Measurements from ENCODE around the gene ZSCAN1.

Gene ZSCAN1

DNA sequence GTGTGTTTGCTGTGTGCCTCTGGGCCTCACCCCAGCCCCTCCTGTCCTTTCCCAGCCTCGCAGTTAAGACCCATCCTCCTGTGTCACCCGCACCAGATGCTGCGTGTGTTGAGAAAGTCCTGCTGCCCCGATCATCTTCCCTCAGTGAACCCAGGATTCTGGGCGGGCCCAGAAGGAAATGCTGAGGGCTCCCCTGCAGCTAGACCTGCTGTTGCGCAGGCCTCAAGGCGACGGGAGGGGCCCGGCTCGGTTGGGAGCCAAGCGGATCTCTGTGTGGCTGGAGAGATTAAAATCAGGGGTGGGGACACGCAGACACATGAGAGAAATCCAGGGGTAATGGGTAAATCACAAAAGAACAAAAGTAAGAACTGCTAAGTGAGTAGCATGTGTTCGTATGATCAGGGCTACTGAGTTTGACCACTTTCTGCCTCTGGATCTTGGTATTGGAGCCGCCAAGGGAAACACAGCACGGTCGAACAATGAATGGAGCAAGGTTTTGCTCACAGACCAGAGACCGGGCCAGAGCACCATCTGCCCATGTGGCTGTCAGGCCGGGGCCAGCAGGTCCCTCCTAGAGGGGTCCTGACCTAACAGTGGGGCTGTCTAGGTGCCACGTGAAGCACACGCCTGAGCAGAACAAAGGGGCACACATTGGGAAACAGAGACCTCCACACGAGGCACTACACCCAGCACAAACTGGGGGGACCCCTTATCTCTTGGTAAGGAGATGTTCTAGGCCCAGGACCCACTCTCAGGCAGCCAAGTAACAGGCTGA, 7.1 kb downstream of the ZSCAN1 start:
- in situ Hi-C loops (cut with HindIII; ENCODE audit: low sequenced_read_pairs) = no loop called here

DNA sequence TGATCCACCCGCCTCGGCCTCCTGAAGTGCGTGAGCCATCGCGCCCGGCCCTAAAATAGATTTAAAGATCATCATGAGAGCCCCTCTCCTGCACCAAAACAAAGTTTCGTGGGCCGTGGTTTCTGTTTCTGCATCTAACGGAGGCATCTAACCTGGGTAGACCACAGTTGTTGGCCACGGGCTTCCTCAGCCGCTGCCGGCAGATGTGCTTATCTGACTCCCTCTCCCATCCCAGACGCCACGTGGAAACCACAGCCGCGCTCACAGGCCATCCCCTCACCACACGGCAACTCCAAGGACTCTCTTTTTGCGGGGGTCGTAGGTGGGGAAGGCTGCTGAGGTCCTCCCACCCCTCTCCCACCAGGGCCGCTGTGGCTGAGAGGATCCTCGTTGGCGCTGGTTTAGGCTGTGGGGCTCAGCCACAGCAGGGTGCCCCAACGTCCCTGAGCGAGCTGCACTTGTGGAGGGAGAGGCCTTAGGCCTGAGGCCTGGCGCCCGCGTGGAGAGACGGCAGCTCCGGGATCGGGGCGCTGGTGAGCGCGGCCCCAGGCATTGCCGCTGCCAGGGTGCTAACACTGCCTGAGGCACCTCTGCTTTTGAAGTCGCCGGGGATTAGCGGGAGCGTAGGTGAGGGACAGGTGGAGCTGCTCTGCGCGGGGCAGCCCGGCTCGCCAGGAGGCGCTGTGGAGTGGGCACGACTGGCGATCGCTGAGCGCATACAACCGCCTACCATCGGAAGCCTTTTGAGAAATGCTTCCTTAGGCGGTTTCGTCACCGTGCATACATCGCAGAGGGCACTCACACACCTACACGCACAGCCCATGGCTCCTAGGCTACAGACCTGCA, 8.9 kb downstream of the ZSCAN1 start:
- in situ Hi-C loops (cut with HindIII; ENCODE audit: low sequenced_read_pairs) = no loop called here

DNA sequence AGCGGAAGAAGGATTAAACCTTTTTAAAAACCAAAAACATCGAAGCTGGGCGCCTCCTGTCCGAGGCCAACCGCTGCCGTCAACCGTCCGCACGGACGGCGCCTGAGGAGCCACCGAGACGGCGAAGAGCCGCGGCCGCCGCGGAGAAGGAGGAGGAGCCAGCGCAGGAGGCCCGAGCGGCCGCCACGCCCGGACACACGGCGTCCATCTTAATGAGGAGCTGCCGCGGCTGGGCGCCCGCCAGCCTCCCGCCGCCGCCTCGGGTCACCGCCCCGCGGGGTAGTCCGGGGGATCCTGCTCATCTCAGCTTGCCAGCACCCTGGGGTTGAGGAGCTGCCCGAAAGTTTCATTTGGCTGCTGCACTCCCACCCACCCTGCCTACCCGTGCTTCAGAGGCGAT, 10.6 kb downstream of the ZSCAN1 start:
- in situ Hi-C loops (cut with HindIII; ENCODE audit: low sequenced_read_pairs) = no loop called here

DNA sequence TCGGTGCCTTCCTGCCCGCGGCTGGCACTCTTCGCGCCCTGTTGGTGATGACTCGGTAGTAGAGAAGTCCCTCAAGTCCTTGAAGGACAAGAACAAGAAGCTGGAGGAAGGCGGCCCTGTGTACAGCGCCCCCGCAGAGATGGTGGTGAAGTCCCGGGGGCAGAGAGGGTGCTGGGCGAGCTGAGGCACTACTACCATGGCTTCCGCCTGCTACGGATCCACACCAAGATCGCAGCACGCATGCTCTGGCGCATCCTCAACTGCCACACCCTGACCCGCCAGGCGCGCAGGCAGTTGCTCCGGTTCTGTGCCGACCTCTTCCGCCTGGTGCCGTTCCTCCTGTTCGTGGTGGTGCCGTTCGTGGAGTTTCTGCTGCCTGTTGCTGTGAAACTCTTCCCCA, 11.1 kb downstream of the ZSCAN1 start:
- in situ Hi-C loops (cut with HindIII; ENCODE audit: low sequenced_read_pairs) = no loop called here

DNA sequence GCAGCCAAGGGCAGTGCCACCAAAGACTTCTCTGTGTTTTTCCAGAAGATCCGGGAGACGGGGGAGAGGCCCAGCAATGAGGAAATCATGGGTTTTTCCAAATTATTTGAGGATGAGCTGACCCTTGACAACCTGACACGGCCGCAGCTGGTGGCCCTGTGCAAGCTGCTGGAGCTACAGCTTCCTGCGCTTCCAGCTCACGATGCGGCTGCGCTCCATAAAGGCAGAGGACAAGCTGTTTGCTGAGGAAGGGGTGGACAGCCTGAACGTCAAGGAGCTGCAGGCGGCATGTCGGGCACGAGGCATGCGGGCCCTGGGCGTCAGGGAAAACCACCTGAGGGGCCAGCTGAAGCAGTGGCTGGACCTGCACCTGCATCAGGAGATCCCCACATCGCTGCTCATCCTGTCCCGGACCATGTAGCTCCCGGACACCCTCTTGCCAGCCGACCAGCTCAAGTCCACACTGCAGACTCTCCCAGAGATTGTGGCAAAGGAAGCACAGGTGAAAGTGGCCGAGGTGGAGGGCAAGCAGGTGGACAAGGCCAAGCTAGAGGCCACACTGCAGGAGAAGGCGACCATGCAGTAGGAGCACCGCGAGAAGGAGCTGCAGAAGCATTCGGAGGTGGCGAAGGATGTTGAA, 11.7 kb downstream of the ZSCAN1 start:
- in situ Hi-C loops (cut with HindIII; ENCODE audit: low sequenced_read_pairs) = no loop called here

DNA sequence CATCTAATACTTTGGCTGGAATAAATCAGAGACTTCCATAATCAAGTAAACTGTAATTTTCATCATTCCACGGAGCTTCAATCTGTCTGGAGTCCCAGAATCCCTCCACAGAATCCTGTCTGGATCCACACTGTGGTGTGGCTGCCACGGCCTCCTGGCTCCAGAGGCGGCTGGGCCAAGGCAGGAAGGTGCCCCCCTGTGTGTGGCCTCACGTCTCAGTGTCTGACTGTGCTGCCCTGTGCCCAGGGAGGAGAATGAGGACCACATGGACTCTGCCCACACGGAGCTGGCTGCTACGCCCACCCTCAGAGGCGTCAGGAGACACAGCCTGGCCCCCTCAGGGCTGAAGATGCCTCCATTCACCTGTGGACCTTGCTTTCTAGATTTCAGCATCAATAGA, 13.0 kb downstream of the ZSCAN1 start:
- in situ Hi-C loops (cut with HindIII; ENCODE audit: low sequenced_read_pairs) = no loop called here

DNA sequence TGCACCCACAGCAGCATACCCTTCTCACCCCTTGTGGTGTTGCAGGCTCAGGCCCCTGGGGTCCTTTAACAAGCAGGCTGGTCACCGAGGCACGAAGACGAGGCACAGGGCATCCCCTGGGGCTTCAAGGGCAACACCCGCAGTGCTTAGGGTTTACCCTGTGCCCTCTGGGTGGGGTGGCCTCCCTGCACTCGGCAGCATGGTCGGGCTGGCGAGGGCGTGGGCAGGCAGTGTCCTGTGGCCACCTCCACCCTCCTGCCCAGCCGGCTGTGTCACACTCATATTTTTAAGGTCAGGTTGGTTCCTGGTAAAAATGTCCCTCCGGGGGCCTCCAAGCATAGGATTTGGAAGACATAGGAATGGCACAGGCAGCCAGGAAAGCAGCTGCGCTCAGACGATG, 13.8 kb downstream of the ZSCAN1 start:
- in situ Hi-C loops (cut with HindIII; ENCODE audit: low sequenced_read_pairs) = no loop called here

DNA sequence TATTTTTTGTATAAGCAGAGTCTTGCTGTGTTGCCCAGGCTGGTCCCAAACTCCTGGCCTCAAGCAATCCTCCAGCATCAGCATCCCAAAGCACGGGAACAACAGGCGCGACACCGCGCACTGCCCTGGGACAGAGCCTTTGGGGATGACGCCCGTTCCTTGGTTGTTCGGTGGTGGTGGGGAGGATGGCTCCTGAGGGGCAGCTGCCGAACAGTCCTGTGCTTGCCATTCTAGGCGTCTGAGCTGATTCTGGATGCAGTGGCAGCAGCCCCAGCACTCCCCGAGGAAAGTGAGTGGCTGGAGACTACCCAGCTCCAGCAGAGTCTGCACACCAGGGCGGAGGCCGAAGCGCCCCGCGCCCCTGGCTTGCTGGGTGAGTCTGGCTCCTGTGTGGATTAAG, 18.4 kb downstream of the ZSCAN1 start:
- in situ Hi-C loops (cut with HindIII; ENCODE audit: low sequenced_read_pairs) = no loop called here

DNA sequence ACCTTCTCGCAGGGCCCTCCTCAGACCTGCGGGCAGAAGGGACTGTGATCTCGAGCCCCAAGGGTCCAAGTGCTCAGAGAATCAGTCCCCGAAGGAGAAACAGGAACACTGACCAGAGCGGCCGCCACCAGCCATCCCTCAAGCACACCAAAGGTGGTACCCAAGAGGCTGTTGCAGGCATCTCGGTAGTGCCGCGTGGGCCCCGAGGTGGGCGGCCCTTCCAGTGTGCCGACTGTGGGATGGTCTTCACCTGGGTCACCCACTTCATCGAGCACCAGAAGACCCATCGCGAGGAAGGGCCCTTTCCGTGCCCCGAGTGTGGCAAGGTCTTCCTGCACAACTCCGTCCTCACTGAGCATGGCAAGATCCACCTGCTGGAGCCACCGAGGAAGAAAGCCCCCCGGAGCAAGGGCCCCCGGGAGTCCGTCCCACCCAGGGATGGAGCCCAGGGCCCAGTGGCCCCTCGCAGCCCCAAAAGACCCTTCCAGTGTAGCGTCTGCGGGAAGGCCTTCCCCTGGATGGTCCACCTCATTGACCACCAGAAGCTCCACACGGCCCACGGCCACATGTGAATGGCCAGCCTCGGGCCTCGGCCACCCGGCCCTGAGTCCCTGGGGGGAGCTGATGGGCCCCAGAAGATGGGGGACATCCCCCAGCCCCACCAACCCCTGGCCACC, 19.8 kb downstream of the ZSCAN1 start:
- in situ Hi-C loops (cut with HindIII; ENCODE audit: low sequenced_read_pairs) = no loop called here

DNA sequence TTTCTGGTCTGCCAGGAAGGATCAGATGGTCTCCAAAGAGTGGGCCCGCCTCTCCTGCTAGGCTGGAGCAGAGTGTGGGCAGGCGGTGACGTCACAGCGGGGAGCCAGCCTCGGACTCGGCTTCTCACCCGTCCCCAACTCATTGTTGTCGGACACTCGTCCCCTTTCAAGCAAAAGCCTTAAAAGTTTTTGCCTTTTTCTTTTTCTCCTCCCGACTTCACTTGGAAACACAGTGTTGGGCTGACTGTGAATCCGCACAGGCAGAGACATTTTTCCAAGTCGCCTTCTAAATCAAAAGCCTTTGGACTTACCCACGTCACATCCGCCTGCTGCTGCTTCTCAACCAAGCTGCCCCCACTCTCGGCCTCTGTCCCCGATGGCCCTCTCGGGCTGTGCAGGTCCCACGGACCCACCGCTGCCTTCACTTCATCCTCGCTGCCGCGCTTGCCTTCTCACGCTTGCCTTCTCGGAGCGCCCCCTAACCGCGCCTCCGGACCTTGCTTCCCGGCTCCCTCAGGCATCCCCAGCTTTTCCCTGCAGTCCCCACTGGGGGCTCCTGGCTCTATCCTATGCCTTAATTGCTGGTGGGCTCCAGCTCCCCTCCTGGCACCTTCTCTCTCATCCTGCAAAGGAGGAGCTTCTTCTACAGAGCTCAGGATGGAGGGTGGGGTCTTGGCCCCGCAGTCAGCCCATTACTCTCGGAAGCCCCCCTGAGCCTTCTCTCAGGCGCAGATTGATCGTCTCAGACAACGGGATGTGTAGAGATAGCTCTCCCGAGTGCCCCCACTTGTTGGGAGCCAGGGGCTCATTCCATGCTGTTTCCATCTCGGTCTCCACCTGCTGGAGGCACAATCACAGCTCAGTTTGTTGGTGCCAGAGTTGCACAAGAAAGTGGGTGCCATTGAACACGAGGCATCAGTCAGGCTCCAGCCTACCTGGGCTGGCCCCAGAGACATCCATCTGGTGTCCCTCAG, 21.4 kb downstream of the ZSCAN1 start:
- in situ Hi-C loops (cut with HindIII; ENCODE audit: low sequenced_read_pairs) = no loop called here

DNA sequence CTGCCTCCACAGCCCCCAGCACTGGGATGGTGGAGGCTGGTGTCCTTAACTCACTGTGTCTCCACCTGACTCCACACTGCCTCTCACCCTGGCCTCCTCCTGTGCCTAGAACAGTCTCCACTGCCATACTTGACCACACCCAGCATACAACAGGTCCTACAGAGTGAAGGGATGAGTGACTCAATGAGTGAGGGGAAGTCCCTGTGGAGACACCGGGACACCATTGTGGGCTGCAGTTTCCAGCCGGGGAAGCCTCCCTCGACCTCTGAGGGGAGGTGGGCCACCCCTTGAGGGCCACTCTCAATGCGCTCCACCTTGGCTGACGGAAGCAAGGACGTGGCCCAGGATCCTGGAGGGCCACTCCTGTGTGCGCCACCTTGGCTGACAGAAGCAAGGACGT, 22.4 kb downstream of the ZSCAN1 start:
- in situ Hi-C loops (cut with HindIII; ENCODE audit: low sequenced_read_pairs) = no loop called here

DNA sequence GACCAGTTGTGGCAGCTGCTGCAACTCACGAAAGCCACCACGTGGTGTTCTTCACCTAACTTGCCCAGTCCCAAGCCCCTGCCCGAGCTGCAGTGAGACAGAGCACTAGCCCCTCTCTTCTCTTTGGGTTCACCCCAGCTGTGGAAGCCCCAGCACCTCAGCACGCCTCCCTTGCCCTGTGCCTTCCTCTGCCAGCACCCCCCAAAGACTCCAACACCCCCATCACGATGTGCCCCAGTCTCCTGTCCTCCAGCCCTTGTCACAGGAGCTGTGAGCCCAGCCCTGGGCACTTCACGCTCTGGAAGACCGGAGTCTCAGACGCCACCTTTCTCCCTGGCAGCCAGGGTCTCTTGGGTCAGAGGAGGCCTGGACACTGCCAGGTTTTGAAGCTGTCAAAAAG, 23.0 kb downstream of the ZSCAN1 start:
- in situ Hi-C loops (cut with HindIII; ENCODE audit: low sequenced_read_pairs) = no loop called here

DNA sequence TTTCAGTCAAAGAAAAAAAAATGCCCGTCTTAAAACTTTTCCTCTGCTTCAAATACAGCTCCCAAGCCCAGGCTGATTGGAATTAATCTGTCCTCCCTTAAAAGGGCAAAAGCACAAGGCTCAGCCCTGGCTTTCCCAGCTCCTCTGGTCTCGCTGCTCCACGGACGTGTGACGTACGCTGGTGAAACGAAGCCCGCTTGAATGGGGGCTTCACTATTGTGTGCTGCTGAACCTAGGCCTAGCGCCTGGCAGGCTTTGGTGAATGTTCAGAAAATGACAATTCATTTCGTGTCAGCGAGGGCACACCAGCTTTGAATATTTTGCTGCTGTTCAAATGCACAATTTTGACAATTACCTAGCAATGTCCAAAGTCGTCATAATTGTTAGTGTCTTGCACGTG, 24.6 kb downstream of the ZSCAN1 start:
- in situ Hi-C loops (cut with HindIII; ENCODE audit: low sequenced_read_pairs) = no loop called here

DNA sequence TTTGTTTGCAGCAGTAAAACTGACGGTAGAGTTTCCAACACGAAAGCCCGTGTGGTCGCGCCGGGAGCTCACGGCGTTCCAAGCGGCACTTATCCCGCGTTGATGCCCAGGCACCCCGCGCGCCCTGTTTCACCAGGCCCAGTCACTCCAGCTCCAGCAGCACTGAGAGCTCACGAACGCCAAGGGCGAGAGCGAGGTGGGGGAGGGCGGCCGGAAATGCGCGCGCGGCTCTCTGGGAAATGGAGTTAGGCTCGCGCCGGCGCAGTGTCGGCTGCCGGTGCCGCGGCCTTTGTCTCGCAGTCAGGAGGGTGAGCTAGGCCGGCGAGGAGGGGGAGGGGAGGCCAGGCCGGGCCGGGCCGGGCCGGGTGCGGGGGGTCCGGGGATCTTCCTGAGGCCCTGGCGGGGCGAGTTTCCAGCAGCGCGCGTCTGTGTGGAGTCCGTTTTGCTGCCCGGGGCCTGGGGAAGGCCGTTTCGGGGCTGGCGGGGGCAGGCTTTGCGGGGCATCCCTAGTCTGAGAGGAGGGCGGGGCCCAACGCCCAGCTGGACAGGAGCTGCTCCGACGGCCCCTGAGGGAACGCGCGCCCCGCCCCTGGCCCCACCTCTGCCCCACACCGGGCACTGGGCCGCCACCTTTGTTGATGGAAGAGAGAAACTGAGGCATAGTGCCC, 25.3 kb downstream of the ZSCAN1 start, which contains the start of gene ZNF135:
Gene ZNF135 (plus strand): TSS at position 280 of the 668 bp plus-strand sequence. CDS start 721 bp downstream, outside the sequence.
- in situ Hi-C loops (cut with HindIII; ENCODE audit: low sequenced_read_pairs) = no loop called here

DNA sequence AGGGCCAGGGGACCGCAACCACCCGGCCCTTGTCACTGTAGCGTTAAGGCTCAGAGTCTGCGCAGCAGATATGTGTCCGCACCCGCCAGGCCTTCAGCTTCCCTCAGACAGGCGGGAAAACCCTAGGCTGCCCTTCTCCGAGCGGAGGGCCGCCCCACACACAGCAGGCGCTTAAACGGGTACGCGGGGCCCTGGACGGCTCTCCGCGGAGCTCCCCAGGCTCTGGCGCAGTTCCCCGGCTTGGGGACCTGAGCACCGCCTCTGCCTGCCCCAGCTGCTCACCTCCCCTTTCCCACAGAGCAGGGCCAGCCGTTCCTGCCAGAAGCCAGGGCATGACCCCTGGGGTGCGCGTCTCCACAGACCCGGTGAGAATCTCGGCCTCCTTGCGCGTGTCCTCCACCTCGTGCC, 25.9 kb downstream of the ZSCAN1 start:
- in situ Hi-C loops (cut with HindIII; ENCODE audit: low sequenced_read_pairs) = no loop called here

DNA sequence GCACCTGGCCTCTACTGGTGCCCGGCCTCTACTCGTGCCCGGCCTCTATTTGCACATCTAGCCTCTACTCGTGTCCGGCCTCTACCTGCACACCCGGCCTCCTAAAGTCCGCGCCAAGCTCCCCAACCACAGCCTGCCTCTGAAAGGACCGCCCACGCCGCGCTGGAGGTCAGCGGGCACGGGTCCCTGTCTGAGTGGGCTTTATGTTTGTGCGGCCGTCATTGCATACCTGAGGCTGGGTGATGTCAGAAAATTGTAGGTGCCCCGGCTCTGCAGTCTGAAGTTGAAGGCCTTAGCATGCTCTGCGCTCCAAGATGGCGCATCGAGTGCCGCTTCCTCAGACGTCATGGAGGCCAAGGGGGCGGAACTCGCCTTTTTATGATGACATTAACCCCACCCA, 26.4 kb downstream of the ZSCAN1 start:
- in situ Hi-C loops (cut with HindIII; ENCODE audit: low sequenced_read_pairs) = no loop called here

DNA sequence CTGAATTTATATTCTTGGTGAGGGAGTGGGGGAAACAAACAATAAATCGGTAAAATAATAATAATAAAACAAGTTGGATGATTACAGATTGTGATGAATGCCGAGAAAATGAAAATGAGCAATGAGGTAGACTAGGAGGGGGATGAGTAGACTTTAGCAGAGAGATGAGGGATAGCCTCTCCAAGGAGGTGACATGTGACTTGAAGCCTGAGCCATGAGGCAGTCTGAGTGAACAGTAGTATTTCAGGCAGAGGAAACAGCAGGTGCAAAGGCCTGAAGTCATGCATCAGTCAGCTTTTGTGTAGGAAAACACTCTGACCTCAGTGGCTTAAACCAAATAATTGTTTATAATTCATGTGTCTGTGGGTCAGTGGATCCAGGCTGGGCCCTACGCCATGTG, 29.9 kb downstream of the ZSCAN1 start:
- in situ Hi-C loops (cut with HindIII; ENCODE audit: low sequenced_read_pairs) = no loop called here

DNA sequence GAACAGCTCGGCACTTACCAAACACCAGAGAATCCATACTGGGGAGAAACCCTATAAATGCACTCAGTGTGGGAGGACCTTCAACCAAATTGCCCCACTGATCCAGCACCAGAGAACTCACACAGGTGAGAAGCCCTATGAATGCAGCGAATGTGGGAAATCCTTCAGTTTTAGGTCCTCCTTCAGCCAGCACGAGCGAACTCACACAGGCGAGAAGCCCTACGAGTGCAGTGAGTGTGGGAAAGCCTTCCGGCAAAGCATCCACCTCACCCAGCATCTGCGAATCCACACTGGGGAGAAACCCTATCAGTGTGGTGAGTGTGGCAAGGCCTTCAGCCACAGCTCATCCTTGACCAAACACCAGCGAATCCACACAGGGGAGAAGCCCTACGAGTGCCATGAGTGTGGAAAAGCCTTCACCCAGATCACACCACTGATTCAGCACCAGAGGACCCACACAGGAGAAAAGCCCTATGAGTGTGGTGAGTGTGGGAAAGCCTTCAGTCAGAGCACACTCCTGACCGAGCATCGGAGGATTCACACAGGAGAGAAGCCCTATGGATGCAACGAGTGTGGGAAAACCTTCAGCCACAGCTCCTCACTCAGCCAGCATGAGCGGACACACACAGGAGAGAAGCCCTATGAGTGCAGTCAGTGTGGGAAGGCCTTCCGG, 33.6 kb downstream of the ZSCAN1 start:
- in situ Hi-C loops (cut with HindIII; ENCODE audit: low sequenced_read_pairs) = no loop called here

DNA sequence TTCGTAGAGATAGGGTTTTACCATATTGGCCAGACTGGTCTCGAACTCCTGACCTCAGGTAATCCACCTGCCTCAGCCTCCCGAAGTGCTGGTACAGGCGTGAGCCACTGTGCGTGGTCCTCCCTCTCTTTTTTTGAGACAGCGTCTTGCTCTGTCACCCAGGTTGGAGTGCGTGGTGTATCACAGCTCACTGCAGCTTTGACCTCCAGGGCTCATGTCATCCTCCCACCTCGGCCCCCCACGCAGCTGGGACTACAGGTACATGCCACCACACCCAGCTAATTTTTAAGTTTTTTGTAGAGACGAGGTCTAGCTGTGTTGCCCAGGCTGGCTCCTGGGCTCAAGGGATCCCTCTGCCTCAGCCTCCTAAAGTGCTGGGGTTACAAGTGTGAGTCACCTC, 46.0 kb downstream of the ZSCAN1 start:
- in situ Hi-C loops (cut with HindIII; ENCODE audit: low sequenced_read_pairs) = no loop called here

Measured in DLD1 (cell line).